Measurements from ENCODE around the gene APRT.

The APRT gene

GRCh38 chr16:88812513-88813268 is 963 bp upstream of the APRT start:
- DNase-seq (ENCODE audit: low read depth), result no peak
- no peak for TF ChIP-seq CTCF (IDR thresholded peaks at IDR 0.05; ENCODE audit: insufficient read depth, low read depth, low read length, missing control alignments)
- peak overlapping the region; percentile 88 for H3K4me3 ChIP-seq (ENCODE audit: low read depth, low read length)

- peak overlapping the region; percentile 88 for H3K4me3 ChIP-seq (ENCODE audit: low read depth, low read length)
- no peak for TF ChIP-seq CTCF (IDR thresholded peaks at IDR 0.05; ENCODE audit: insufficient read depth, low read depth, low read length, missing control alignments)
- peak; percentile 89 for DNase-seq (ENCODE audit: low read depth)
These were observed 588 bp downstream of the APRT start for GRCh38 chr16:88810912-88811768.

GRCh38 chr16:88810166-88810911 is 1.4 kb downstream of the APRT start:
- TF ChIP-seq CTCF (IDR thresholded peaks at IDR 0.05; ENCODE audit: insufficient read depth, low read depth, low read length, missing control alignments), result no peak
- peak; percentile 64 for DNase-seq (ENCODE audit: low read depth)
- peak overlapping the region; percentile 88 for H3K4me3 ChIP-seq (ENCODE audit: low read depth, low read length)

- peak; percentile 38 for DNase-seq (ENCODE audit: low read depth)
- no peak for TF ChIP-seq CTCF (IDR thresholded peaks at IDR 0.05; ENCODE audit: insufficient read depth, low read depth, low read length, missing control alignments)
- peak overlapping the region; percentile 88 for H3K4me3 ChIP-seq (ENCODE audit: low read depth, low read length)
These were observed 2.0 kb downstream of the APRT start for GRCh38 chr16:88809676-88810165.

GRCh38 chr16:88809068-88809675 is 2.6 kb downstream of the APRT start:
- peak; percentile 28 for DNase-seq (ENCODE audit: low read depth)
- no peak for TF ChIP-seq CTCF (IDR thresholded peaks at IDR 0.05; ENCODE audit: insufficient read depth, low read depth, low read length, missing control alignments)
- H3K4me3 ChIP-seq (ENCODE audit: low read depth, low read length), result no peak overlapping the region

Data from GM12865 (cell line).